NCI-H2196 (cell line): ENCODE results near the gene CA10.

Experiments
- DNase-seq: peaks from one replicate; lab custom pipeline; 2025; ENCODE audit not compliant: unreplicated experiment; lab: John Stamatoyannopoulos, UW

Gene CA10

DNA sequence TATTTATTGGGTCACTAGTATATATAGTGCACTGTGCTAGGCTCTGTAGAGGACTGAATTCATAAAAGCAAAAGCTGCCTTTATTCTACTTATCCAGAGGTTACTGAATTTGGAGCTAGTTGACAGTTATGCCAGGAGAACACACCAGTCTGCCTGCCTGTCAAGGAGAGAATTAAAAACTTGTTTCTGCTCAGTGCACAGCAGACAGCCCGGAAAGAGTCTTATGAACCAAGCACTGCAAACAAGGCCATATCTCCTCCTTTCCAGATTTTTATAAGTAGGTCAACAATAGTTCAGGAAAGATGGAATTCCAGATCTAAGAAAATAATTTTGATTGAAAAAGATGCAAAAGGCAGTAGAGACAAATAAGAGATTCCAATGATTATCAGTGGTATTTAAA is 267.8 kb downstream of the CA10 start:
- DNase-seq = no peak

DNA sequence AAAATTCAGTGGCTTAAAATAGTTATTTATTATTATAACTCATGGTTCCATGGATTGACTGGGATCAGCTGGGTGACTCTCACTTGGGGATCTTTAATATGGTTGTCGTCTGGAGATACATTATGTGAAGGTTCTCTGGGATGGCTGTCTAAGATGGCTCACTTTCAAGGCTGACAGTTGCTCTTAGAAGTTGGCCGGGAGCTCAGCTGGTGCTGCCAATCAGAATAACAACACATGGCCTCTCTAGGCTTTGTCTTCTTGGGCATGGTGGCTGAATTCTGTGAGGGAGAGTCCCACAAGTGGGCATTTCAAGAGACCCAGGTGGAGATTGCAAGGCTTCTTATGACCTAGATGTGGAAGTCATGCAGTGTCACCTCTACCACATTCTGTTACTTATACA is 269.7 kb downstream of the CA10 start:
- DNase-seq = no peak

DNA sequence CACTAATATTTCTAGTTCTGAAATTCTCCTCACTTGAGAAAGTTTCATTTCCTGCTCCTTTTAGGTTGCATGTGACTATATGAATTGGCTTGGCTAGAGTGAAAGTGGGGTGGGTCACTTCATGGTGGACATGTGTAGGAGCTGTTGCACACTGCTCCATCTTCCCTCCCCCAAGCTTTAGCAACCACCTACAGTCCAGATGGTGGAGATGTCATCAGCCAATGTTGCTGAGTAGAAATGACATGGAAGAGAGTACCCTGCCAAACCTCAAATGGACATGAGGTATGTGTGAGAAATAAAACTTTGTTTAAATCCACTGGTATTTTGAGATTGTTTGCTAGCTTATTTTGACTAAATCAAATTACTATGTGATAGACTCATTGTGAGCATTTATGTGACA is 281.5 kb downstream of the CA10 start:
- no peak for DNase-seq

DNA sequence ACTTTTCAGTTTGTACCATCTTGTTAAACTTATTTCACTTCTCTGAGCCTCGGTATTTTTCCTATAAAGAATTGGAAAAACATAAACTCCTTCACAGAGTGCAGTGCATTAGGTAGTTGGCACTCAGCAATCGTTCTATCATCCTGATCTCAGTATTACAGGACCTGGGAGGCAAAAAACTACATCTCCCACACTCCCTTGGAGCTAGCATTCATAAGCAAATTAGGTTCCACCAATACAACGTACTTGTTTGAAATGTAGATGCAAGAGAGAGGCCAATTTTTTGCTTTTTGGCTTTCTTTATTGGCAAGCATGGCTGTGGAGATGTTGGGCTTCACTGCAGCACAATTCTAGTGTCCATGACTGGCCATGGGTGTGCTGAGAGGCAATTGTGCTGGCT is 285.2 kb downstream of the CA10 start:
- DNase-seq = no peak

DNA sequence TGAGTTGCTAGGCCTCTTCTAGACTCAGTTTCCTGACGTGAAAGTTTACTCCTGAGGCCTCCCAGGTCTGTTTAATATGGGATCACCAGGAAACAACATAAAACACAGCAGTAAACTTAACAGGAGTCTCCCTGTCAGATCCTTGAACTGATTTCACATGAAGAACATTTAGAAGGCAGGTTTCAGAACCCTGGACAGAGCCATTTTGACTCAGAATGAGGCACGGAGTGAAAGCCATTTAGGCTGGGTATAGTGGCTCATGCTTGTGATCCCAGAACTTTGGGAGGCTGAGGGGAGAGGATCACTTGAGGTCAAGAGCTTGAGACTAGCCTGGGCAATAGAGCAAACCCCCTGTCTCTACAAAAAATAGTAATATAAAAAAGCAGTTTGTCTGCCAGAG is 289.1 kb downstream of the CA10 start:
- peak; percentile 6 for DNase-seq

DNA sequence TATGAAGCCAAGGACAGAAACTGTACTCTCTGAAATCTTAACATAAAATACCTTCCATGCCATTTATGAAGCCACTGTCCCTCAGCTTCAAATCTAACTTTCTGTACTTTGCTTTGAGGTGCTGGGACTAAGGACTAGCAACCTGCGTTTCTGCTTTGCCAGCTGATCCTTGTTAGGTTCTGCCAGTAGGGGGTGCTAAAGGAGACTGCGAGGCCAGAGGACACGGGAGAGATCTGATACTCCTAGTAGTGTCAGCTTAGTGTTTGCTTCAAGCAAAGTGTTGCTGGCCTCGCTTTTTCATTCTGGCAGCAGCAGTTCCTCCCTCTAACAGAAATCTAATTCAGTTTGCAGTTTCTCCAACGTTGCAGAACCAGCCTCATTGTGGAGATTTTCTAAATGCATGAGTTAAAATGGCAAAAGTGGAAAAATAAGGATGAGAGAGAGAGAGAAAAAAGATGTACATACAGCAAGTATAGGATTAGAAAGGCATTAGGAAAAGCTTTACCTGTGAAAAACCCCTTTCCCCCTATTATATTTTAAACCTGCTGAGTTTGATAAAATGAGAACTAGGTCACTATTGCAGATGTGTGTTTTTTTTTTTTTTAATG is 297.5 kb downstream of the CA10 start:
- DNase-seq = peak; percentile 85

DNA sequence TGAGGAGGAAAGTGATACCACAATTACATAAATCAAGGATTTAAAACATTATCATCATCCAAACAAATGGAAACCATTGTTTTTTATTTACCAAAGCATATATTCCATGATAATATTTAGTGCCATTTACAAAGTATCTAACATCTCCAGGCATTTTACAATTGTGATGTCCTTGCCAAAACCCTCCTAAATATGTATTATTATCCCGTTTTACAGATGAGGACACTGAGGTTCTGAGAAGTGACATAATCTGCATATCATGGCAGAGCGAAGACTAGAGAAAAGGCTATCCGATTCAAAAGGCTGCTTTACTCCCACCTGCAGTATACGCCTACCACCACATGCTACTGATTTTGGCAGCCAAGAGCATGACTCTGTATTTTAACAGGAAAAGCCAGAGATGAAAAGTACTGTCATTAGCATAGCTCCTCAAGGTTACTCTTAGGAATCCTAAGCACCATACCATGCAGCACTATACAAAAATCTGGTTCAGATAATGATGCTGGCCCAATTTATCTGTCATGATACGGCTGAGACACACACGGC is 301.4 kb downstream of the CA10 start:
- peak; percentile 17 for DNase-seq

DNA sequence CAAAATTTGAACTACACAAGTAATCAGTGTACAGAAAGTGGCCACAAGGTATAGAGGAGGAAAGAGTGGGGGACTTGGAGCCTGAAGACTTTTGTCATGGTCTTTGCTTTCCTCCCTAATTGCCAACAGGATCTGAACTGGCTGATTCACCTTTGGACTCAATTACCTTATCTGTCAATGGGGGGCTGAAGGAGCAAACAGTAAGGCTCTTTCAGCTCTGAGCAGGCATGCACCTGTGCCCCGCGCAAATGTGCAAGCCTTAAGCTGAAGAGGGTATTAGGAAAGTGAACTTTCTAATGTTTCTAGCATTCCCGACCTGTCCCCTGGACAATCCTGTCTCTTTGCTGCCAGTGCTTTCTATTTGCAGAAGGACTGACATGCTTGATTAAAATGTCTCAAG is 302.7 kb downstream of the CA10 start:
- DNase-seq = no peak

DNA sequence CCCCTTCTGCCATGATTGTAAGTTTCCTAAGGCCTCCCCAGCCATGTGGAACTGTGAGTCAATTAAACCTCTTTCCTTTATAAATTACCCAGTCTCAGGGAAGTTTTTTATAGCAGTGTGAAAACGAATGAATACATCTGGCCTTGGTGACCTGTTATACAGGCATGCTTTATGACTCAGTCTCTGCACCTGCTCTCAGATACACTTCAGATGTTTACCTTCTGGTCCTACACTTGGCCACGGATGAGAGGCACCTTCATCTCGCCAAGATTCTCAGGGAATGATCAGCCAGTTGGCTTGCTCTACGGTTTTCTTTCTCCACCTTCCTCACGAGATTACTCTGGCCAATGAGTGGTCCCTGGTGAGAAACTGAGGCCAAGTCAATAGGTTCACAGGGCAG is 304.7 kb downstream of the CA10 start:
- DNase-seq = peak; percentile 76

DNA sequence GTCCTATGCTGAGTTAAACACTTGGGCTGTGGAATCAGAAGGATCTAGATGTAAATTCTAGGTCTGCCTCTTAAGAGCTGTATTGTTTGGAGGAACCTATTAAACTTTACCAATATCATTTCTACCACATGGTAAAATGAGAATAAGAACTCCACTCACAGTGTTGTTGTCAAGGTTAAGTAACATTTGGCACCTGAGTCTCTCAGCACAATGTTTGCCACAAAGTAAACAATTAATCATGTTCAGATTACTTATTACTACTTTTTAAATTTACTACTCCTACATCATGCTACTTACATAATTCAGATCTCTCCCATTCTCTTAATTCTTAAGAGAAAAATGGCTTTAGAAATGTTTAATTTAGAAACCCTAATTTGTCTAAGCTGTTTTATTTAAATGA is 305.9 kb downstream of the CA10 start:
- DNase-seq = no peak

DNA sequence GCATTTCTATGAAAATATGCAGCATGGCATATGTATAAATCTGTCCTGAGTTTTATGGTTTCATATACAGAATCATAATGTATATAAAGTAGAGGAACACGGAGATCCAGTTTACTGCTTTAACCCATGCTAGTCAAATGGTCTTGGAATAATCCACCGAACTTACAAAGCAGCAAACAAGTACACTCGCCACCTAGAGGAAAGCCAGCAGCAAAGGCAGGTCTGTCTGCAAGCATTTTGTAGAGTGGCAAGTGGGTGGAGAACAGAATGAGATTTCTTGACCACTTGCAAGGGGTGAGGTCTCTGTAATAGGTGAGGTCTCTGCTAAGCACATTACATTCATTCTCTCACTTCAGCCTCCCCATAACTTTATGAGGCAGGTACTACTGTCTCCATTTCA is 308.3 kb downstream of the CA10 start:
- DNase-seq = no peak

DNA sequence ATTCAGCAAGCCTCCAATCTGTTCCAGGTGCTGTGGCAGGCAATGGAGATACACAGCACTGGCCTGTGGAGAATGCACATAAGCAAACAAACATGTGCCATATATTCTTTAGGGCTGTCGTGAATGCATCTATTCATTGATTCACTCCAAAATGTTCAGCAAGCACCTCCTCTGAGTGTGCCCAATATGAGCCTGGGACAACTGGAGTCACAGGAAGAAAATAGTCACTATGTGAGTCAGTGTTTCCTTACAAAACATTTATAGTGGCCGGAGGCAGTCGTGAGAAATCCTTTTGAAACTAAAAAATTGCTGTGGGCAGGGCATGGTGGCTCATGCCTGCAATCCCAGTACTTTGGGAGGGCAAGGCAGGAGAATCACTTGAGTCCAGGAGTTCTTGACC is 310.1 kb downstream of the CA10 start:
- no peak for DNase-seq

DNA sequence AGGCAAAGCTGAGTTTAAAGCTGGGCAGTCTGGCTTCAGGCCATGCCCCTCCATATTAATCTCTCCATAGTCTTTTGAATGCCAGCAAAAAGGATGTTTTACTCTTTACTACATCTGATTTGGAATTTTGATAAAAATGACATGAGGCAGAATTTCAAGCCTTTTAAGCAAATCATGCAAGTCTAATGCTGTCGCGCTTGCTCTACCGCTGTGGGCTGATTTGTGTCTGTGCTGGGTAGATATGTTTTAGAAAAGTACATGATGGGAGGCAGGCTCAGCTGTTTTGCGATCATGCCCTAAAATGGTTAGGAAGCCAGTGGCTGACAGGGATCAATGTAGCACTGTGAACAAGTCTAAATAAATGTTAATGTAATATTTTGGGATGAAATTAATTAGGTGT is 311.9 kb downstream of the CA10 start:
- no peak for DNase-seq

DNA sequence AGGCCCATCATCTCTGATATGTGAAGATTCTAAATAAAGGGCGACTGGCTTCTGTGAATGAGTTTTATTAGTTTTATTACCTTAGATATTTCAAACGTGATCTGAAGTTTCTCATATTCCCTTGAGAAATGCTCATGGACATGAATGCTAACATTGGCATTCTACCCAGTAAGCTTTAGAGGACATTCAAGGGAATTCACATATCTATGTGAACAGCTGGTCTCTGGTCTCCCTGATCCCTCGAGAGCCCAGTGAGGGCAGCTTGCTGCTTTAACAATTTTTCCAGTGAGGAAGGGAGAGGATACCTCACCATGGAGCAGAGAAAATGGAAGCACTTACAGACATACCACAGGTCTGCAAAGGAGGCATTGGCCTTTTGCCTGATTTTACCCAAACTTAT is 312.7 kb downstream of the CA10 start:
- DNase-seq = no peak

DNA sequence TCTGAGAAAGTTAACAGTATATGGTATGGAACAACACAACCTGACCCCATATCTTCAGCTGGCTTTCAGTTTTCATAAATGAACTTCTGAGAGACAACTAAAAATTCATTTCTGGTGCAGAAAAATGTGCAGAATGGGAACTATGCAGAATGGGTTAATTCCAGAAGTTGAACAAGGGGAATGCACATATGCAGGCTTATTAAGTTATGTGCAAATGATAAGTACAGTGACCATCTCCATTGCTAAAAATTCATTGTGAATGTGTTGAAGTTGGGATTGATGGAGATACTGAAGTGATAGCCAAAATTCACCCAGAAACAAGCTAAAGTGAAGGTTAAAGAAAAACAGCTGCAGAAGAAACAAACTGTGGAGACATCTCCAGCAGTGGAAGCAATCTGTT is 315.8 kb downstream of the CA10 start:
- DNase-seq = no peak

DNA sequence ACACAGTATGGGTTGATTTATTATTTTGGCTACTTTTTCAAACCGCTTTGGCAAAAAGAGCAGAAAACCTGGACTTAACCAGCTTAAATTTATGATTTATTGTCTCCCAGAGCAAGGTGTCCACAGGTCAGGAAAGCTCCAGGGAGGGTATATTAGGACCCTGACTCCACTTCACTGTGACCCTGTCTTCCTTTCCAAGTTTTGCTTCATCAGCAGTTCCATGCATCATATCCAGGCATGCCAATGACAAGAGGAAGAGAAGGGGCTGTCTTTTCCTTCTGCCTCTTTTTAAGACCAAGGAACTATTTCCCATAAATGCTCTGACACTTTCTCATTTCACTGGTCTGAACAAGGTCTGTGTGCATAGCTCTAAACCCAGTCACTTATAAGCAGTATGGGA is 316.8 kb downstream of the CA10 start:
- DNase-seq = no peak

DNA sequence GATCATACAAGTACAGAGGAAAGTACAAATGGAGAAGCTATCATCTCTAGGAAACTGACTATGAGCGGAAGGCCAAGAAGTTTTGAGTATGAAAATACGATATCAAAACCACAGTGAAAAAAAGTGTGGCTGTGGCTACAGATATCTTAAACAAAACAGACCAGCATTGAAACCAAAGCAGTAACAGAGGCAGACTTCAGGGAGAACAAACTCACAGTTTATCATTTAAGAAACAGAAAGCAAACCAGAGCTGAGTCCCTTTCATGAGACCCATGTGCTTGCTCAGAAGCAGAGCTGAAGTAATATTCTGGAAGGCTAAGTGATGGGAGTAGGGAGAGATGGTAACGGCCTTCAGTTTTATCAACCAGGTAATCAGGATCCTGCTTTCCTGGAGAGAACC is 317.8 kb downstream of the CA10 start:
- DNase-seq = no peak

DNA sequence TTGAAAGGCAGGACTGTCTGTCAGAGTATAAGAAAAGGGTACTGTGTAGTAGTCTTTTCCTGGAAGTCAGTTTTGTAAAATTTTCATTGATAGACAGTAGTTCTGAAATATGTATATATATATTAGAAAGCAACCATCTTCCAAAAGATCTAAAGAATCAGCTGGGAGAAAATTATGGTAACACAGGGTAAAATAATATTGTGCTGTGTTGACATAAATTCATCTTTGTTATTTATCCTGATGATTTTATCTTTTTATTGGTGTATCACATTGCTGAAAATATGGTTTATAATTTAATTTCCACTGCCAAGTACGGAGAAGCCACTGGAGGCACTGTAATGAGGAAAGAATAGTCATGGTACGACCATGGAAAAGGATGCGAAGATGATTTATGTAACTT is 324.9 kb downstream of the CA10 start:
- DNase-seq = no peak

DNA sequence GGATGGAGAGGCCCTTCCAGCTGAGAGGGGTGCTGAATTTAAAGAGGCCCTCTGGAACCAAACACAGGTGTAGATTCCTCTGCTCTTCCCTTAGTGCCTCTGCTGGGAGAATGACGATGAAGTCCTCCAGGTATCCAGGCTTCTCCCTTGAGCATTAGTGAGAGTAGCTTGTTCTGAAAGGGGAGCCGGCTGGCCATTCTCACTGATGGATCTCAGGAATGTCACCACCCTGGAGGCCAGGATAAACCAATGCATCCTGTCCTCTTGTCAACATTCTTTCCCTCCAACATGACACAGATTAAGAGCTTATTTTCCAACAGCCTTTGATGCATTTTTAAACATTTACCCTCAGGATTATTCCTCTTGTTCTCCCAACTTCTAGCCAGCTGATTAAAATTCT is 325.5 kb downstream of the CA10 start:
- no peak for DNase-seq

DNA sequence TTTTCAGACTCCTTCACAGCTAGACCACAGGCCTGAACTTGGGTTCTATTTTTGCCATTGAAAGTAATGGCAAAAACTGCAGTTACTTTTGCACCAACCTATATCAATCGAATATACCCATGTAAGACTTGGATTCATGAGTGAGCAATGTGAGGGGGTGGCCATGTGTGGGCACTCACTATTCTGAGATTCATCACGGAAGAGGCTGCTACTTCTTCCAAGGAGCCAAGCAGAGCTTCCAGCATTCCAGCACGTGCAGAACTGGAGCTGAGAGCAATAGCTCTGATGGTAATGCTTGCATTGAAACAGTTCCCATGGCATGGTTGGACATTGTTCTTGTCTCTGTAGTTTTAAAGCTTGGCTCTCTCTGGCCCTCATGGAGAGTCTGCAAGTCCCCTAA is 327.6 kb downstream of the CA10 start:
- no peak for DNase-seq

DNA sequence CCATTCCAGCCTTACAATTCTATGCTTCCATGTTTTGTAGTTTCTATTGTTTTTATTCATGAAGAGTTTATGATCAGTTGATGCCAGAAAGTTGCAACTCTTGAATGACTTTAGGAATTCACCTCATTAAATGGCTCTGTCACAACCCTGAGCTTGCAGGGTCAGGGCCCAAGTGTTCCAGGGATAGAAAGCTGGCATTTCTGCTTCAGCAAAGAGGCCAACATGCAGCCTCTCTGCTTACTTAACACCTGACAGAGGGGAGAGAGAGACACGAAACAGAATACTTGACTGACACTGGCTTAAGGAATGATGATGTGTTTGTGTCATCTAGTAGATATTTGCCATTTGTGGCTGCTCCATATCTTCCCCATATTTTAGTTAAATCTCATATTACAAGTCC is 328.1 kb downstream of the CA10 start:
- DNase-seq = no peak

DNA sequence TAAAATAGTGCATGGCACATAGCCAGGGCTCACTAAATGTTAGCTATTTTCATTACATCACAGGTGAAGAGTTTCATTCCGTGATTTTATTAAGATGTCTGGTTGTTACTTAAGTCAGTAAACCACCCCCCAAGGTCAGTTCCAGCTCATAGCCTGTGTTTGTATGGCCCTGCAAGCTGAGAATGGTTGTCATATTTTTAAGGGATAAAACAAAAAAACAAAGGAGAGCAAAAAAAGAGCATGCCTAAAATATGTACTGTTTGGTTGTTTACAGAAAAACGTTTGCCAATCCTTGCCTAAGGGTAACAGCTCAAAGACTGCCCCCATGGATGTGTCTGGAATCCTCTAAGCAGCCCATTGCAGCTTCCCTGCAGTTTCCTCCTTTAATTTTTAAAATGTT is 329.6 kb downstream of the CA10 start:
- no peak for DNase-seq

DNA sequence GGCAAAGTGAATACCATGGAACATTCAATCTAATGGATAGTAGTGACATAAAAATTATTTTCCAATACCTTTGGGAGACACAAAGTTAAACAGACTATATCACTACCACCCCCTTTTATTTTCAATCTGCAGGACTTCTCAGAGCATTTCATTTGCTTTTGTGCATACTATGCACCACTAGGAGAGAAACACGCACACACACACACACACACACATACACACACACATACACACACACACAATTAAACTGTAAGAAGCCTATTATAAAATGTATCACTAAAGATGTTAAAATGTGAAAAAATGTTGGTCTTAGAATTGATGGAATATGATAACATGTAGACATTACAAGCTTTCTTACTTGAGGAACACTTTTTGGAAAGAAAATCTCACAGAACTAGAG is 331.4 kb downstream of the CA10 start:
- DNase-seq = no peak

DNA sequence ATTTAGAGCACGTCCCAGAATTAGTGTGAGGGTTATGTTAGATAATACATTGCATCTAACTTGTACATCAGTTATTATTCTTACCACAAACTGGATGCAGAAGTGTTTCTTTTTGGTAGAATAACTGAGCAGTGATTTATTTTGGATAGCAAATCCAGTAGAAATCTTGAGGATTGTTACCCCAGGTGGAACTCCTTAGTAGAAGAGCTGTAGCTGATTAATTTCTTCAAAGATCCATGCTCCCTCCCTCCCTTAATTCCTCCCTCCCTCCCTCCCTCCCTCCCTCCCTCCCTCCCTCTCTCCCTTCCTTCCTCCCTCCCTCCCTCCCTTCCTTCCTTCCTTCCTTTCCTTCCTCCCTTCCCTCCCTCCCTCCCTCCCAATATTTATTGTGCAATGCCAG is 337.7 kb downstream of the CA10 start:
- no peak for DNase-seq
